CD4-positive, alpha-beta T cell treated with Interleukin-17A for 4 hours (primary cell): ENCODE results near the gene MYL12B.
"Not testable (repeated sequence)": the region's sequence is repeated elsewhere in the genome, so short reads cannot be mapped to it uniquely, and the experiment has no call there.

Experiments
- DNase-seq: peaks from one replicate; pipeline ENCODE4 v3.0.0-alpha.2; 2020; ENCODE audit warnings: mixed read lengths

Gene MYL12B

GRCh38 chr18:3261373-3262233 is at the start of gene MYL12B:
Gene MYL12B, plus strand, starts transcription at chr18:3262133. Its CDS starts 10,766 bp downstream, at chr18:3272899.
- DNase-seq = peak; percentile 85

- no peak for DNase-seq
These were observed 49.3 kb upstream of the MYL12B start for GRCh38 chr18:3212657-3213056.

- DNase-seq = peak; percentile 10
These were observed 48.5 kb upstream of the MYL12B start for GRCh38 chr18:3213300-3214059.

- DNase-seq = no peak
These were observed 46.9 kb upstream of the MYL12B start for GRCh38 chr18:3214855-3215637.

GRCh38 chr18:3216987-3217386 is 44.9 kb upstream of the MYL12B start:
- no peak for DNase-seq

GRCh38 chr18:3217948-3218647 is 43.8 kb upstream of the MYL12B start:
- DNase-seq = no peak

GRCh38 chr18:3218819-3219218 is 43.1 kb upstream of the MYL12B start:
- no peak for DNase-seq

GRCh38 chr18:3219241-3219630 is 42.7 kb upstream of the MYL12B start:
- DNase-seq = no peak

GRCh38 chr18:3219631-3220335 is 42.1 kb upstream of the MYL12B start, which contains the start of gene MYOM1:
Gene MYOM1, minus strand, starts transcription at chr18:3219968. Its CDS starts 4,745 bp downstream, at chr18:3215223.
- no peak for DNase-seq

- not testable (repeated sequence) for DNase-seq
These were observed 41.1 kb upstream of the MYL12B start for GRCh38 chr18:3220868-3221267.

- DNase-seq = no peak
These were observed 40.4 kb upstream of the MYL12B start for GRCh38 chr18:3221496-3221895.

GRCh38 chr18:3223356-3223755 is 38.6 kb upstream of the MYL12B start:
- DNase-seq = no peak

- DNase-seq = no peak
These were observed 37.7 kb upstream of the MYL12B start for GRCh38 chr18:3224223-3224622.

- no peak for DNase-seq
These were observed 36.3 kb upstream of the MYL12B start for GRCh38 chr18:3225588-3225987.

- no peak for DNase-seq
These were observed 35.9 kb upstream of the MYL12B start for GRCh38 chr18:3226048-3226447.

- no peak for DNase-seq
These were observed 31.3 kb upstream of the MYL12B start for GRCh38 chr18:3230401-3231334.

GRCh38 chr18:3233004-3233403 is 28.9 kb upstream of the MYL12B start:
- no peak for DNase-seq

GRCh38 chr18:3233433-3234168 is 28.3 kb upstream of the MYL12B start:
- no peak for DNase-seq

GRCh38 chr18:3234457-3234856 is 27.5 kb upstream of the MYL12B start:
- DNase-seq = no peak

GRCh38 chr18:3235846-3236245 is 26.1 kb upstream of the MYL12B start:
- no peak for DNase-seq
